Measurements from ENCODE around the gene PLA2G1B. TPM values are rescaled to one million over a fixed set of nuclear protein-coding genes. Genes with fewer than 3 reads are reported as not detected.
A peak's percentile ranks its signal among the peaks of the same experiment; 100 is the strongest.

Gene PLA2G1B
- total and polyA plus RNA-seq, 2 of the 13 experiments (the other 11 are each of a cell fraction or from before 2014, with no cell fraction given) = 0.33 to 1.4 TPM

DNA sequence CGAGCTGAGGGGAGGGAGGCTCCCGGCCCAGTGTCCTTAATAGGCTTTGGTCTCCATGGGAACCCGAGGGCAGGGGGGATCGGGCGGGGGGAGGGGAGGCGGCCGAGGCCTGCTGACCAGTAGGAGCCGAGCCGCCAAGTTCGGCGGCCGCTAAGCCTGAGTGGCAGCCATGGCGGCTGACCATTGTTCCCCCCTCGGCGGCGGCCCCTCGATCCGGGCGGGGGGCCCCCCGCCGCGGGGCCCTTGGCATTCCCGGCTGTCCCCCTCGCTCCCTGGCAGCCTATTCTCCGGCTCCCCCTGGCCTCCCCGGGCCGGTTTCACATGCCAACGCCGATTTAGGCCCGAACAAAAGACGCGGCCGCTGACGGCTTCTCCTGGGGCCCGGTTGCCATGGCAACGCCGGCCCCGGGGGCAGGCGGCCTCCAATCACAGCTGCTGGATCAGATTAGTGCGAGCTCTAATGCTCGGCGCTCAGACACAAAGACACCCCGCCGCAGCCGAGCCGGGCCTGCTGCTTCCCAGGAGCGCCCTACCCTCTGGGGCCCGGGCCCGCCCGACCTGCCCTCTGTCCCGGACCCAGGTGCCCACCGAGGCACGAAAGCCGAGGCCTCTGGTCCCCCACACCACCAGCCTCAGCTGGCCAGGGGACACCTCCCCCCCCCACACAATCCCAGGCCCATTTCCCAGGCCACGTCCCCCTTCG lies 34.1 kb upstream of the PLA2G1B start (continued):
- TF ChIP-seq, protein P1, sequence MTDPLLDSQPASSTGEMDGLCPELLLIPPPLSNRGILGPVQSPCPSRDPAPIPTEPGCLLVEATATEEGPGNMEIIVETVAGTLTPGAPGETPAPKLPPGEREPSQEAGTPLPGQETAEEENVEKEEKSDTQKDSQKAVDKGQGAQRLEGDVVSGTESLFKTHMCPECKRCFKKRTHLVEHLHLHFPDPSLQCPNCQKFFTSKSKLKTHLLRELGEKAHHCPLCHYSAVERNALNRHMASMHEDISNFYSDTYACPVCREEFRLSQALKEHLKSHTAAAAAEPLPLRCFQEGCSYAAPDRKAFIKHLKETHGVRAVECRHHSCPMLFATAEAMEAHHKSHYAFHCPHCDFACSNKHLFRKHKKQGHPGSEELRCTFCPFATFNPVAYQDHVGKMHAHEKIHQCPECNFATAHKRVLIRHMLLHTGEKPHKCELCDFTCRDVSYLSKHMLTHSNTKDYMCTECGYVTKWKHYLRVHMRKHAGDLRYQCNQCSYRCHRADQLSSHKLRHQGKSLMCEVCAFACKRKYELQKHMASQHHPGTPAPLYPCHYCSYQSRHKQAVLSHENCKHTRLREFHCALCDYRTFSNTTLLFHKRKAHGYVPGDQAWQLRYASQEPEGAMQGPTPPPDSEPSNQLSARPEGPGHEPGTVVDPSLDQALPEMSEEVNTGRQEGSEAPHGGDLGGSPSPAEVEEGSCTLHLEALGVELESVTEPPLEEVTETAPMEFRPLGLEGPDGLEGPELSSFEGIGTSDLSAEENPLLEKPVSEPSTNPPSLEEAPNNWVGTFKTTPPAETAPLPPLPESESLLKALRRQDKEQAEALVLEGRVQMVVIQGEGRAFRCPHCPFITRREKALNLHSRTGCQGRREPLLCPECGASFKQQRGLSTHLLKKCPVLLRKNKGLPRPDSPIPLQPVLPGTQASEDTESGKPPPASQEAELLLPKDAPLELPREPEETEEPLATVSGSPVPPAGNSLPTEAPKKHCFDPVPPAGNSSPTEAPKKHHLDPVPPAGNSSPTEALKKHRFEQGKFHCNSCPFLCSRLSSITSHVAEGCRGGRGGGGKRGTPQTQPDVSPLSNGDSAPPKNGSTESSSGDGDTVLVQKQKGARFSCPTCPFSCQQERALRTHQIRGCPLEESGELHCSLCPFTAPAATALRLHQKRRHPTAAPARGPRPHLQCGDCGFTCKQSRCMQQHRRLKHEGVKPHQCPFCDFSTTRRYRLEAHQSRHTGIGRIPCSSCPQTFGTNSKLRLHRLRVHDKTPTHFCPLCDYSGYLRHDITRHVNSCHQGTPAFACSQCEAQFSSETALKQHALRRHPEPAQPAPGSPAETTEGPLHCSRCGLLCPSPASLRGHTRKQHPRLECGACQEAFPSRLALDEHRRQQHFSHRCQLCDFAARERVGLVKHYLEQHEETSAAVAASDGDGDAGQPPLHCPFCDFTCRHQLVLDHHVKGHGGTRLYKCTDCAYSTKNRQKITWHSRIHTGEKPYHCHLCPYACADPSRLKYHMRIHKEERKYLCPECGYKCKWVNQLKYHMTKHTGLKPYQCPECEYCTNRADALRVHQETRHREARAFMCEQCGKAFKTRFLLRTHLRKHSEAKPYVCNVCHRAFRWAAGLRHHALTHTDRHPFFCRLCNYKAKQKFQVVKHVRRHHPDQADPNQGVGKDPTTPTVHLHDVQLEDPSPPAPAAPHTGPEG (CRISPR knock-in tag; IDR thresholded peaks at IDR 0.05) = no peak
- TF ChIP-seq HNF4G (IDR thresholded peaks at IDR 0.05; ENCODE audit: borderline replicate concordance, low read depth, low read length) = no peak
- TF ChIP-seq HNF4G (CRISPR knock-in tag; IDR thresholded peaks at IDR 0.05; ENCODE audit: borderline replicate concordance, low read depth) = no peak
- TF ChIP-seq PRPF4 (IDR thresholded peaks at IDR 0.05; ENCODE audit: low read depth, low read length, poor library complexity, severe bottlenecking) = no peak
- no peak for TF ChIP-seq E2F1 (CRISPR knock-in tag; IDR thresholded peaks at IDR 0.05)
- TF ChIP-seq CBX2 (IDR thresholded peaks at IDR 0.05; ENCODE audit: low read depth, low read length) = no peak
- no peak for TF ChIP-seq CBX2 (CRISPR knock-in tag; IDR thresholded peaks at IDR 0.05; ENCODE audit: low read depth)
- peak; percentile 29; the same call in 1 of the 2 replicates for TF ChIP-seq RBFOX2 (IDR thresholded peaks at IDR 0.05; ENCODE audit: low read depth, low read length)
- no peak for TF ChIP-seq POLR2AphosphoS2 (IDR thresholded peaks at IDR 0.05; ENCODE audit: low read depth, low read length)
- TF ChIP-seq EHMT2 (IDR thresholded peaks at IDR 0.05; ENCODE audit: borderline replicate concordance, low read depth, low read length) = no peak
